ENCODE results near the gene RGS2. TPM values are rescaled to one million over a fixed set of nuclear protein-coding genes. Genes with fewer than 3 reads are reported as not detected.
A peak's percentile ranks its signal among the peaks of the same experiment; 100 is the strongest.

Gene RGS2
- total RNA-seq, 1 experiment from 2014 or later, result 42.7 TPM

DNA sequence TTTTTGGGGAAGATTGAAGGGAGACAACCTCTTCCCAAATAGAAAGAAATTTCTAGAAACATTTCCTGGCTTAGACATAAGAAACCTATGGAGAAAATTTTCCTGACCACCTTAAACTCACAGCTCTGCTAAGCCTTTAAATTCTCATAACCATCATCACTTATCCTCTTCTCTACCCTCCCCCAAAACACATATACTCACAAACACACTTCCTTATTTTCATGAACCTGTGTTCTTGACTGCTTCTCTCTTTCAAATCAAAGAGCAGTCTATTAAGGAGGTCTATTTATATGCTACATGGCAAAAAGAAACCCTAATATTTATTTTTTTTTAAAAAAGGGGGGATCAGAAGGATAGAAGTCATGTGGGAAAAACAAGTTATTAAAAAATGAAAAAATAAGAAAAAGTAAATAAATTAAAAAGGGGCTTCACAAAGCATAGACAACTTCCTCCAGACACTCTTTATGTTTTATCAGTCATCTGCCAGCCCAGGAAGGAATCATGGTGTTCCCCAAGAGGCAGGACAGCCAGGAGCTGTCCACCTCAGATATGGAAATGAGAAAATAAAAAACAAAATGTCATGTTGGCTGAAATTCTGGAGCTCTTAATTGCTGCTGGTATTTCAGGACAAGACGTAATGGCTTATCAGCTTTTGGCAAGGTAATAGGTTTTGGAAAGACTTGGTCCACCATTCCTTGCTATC is 12.8 kb upstream of the RGS2 start:
- no peak for DNase-seq (ENCODE audit: low spot score)

DNA sequence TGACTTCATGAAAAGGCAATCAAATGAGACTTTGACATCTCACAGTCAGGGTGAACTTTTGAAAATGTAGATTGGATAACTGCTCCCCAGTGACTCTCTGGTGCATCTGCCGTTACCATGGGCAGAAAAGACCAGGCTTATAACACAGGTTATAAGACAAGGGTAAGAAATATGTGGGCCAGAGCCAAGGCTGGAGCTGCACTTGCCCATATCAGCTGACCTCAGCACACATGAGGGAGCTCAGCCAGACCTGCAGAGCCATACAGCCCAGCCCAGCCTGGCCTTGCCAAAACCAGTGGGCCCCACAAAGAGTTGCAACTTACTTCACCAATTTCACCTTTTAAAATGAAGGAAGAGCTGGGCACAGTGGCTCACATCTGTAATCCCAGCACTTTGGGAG is 11.7 kb upstream of the RGS2 start:
- no peak for DNase-seq (ENCODE audit: low spot score)

DNA sequence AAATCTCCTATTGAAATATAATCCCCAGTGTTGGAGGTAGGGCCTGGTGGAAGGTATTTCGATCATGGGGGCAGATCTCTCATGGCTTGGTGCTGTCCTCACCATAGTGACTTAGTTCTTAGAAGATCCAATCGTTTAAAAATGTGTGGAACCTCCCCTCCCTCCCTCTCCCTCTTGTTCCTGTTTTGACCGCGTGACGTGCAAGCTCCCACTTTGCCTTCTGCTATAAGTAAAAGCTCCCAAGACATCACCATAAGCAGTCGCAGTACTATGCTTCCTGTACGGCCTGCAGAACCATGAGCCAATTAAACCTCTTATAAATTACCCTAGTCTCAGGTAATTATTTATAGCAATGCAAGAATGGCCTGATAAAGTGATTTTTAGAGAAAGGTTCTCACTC is 10.9 kb upstream of the RGS2 start:
- no peak for DNase-seq (ENCODE audit: low spot score)

DNA sequence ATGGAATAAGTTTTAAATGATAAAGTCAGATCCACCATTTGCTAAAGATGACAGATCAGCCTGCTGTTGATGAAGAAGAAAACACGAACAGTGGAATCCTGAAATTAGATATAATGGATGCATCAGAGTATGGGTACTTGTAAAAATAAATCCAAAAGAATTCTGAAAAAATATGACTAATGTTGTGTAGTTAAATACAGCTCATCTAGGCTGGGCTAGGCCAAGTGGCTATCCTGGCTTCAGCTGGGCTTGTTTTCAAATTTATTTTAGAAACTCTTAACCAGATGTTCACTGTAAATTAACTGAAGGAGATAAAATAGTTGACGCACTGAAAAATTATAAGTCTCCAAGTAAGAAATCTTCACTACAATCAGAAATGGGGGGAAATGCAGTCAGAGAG is 7.4 kb upstream of the RGS2 start:
- DNase-seq (ENCODE audit: low spot score), result no peak

DNA sequence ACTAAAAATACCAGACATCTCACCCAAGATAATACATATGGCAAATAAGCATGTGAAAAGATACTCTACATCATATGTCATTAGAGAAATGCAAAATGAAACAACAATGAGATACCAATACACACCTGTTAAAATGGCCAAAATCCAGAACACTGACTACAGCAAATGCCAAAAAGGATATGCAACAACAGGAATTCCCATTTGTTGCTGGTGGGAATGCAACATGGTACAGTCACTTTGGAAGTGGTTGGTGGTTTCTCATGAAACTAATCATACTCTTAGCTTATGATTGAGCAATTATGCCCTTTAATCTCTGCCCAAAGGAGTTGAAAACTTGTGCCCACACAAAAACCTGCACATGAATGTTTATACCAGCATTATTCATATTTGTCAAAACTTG is 6.4 kb upstream of the RGS2 start:
- DNase-seq (ENCODE audit: low spot score), result no peak

DNA sequence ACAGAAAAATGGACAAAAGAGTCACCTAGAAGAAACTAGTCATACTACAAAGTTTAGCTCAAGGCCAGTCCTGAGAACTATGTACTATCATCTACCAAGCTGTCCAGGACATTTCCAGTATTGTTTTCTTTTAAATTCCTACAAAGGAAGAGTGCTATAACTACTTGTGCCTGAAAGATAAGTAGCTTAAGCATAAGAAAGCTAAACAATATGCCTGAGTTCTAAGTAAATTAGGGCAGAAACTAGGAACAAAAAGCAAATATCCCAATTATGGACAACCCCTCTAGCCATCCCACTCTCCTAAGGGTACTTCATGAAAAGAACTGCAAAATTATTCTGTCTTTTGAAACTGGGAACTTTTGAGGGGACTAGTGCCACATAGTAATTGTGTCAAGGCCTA is 5.3 kb upstream of the RGS2 start:
- no peak for DNase-seq (ENCODE audit: low spot score)

DNA sequence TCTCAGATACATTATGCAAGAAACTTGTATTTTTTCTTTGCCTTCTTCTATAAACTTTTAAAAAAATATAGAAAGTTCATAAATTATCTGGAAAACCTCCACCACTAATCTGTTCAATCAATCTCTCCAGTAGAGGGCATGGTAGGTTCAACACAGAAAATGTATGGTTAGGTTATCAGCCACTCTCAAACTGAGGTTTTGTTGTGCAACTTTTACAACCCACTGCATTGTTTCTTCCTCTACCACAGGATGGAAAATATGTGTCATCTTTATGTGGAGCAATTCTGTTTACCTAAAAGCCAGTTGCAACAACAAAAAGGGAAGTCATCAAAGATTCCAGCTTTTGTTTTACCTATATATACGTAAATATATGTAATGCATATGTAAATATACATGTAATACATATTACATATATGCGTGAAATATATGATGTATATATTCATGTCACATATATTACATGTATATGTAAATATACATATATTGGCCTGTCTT is 3.0 kb upstream of the RGS2 start:
- DNase-seq (ENCODE audit: low spot score), result peak; percentile 92

DNA sequence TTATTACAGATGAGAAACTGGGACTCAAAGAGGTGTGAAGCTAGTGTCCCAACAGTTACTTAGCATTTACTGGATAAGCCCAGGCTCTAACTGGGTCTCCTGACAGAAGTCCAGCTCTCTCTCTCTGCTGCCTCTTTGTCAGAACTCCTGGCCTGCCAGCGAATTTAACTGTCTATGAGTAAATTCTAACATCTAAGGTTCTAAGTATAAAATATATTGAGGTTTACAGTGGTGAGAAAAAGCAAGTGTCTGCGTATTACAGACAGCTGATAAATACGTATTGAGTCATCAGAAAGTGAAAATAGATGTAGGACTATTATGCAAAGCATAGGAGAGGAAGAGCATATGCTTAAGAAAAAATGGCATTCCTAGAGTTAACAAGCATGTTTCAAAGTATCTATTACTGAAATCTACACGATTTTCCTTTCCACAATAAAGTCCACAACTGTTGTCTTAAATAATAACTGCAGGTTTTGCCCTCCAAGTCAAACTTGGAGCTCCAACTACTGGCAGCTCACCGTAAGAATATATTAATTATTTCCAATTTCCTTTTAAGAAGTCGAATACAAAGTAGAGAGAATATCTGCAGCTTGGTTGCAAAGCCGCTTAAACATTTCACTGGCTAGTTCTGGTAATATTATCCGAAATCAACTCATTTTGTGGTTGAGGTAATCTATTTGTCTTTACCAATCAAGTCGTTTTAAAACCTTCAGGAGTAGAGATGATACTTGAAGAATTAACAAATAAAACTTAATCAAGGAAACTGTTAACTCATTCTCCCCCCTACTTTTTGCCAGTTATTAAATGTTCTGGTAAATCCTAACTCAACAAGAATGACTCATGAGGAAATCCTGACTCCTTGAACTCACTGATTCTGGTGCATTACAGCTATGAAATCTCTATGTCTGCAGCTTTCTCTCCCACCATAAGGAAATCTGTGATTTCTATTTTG is 1.4 kb upstream of the RGS2 start:
- DNase-seq (ENCODE audit: low spot score), result peak; percentile 25

DNA sequence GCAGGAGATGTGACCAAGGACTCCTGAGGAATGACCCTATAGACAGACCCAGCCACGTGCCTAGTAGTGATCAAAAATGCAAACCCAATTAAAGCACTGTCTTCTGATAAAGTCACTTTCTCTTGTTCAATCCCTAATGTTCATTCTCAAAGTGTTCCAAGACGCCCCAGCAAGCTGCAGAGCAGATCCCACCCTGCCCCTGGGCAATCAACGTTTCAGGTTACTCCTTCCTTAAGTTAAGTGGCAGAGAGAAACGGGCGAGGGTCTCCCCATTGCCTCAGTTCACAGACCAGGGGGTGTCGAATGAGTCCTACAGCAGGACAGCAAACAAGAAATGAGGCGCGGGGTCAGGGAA is 699 bp upstream of the RGS2 start:
- DNase-seq (ENCODE audit: low spot score), result no peak

DNA sequence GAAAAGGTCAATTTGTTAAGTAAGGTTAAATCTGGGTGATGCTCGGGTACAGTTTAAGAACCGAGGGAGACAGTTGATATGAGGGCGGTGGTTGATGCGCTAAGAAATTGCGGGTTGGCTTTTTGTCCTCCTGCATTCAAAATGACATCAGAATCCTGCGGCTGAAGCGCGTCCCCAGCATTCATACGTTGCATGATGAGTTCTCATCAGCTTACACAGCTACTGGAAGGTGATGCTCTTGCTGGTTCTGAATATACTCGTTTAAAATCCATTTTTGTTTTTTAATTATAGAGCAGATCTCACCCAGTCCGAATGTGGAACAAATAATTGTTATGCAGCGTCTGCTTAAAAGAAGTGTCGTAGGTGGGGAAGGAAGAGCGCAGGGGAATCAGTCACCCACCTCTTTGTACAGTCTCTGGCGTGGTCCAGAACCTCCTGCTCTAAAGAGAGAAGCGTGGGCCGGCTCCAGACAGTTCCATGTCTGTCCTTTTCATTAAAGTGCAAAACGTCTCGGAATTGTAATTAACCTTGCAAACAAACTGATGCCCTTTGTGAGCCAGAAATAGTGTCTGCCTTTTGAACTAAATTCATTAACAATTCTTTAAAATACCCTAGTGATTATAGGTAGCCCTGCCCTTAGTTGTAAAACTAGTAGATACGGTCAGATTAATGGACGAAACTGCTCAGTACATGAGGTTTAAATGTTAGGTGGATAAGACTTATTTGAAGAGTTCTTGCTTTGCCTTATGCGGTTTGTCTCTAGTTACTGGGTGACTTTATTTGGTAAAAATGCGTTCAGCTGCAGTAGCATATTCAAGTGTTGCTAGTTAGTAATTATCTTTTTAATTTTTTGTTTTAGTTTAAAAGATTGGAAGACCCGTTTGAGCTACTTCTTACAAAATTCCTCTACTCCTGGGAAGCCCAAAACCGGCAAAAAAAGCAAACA is 741 bp downstream of the RGS2 start:
- peak; percentile 44 for DNase-seq (ENCODE audit: low spot score)

DNA sequence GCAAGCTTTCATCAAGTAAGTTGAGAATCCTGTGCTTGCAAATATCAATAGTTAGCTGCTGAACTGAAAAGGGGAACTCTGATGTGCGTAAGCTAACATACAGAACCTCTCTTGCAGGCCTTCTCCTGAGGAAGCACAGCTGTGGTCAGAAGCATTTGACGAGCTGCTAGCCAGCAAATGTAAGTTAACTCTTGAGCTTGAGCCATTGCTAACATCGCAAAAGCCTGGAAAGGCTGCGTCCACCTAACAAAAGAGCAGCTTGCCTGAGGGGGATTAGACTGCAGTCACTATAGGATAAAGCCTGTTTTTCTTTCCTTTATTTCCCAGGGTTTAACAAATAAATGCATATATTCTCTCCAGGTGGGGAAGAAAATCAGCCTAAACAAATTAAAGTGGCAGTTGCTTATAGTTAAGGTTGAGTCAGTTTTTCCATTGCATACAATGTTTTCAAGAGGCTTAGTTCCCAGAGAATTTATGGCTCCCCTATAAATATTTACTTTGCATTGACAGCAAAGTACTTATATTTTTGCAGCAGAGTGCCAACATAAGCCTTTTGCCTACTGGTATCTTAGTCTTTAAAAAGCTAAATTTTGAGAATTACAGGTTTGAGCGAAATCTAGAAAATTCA is 1.5 kb downstream of the RGS2 start:
- DNase-seq (ENCODE audit: low spot score), result no peak

DNA sequence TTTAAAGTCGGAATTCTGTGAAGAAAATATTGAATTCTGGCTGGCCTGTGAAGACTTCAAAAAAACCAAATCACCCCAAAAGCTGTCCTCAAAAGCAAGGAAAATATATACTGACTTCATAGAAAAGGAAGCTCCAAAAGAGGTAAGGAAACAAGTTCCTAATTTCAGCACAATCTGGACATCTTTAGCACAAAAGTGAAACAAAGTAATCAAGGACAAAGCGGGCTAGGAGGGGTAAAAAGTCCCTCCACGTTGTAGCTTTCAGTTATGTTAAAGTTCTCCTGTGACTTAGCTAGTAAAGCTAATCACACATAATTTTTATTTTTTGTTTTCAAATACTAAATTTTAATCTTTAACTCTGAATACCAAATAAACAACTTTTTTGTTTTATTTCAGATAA is 2.2 kb downstream of the RGS2 start:
- no peak for DNase-seq (ENCODE audit: low spot score)

DNA sequence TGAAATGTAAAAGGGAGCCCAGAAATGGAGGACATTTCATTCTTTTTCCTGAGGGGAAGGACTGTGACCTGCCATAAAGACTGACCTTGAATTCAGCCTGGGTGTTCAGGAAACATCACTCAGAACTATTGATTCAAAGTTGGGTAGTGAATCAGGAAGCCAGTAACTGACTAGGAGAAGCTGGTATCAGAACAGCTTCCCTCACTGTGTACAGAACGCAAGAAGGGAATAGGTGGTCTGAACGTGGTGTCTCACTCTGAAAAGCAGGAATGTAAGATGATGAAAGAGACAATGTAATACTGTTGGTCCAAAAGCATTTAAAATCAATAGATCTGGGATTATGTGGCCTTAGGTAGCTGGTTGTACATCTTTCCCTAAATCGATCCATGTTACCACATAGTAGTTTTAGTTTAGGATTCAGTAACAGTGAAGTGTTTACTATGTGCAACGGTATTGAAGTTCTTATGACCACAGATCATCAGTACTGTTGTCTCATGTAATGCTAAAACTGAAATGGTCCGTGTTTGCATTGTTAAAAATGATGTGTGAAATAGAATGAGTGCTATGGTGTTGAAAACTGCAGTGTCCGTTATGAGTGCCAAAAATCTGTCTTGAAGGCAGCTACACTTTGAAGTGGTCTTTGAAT is 2.9 kb downstream of the RGS2 start:
- DNase-seq (ENCODE audit: low spot score), result no peak

DNA sequence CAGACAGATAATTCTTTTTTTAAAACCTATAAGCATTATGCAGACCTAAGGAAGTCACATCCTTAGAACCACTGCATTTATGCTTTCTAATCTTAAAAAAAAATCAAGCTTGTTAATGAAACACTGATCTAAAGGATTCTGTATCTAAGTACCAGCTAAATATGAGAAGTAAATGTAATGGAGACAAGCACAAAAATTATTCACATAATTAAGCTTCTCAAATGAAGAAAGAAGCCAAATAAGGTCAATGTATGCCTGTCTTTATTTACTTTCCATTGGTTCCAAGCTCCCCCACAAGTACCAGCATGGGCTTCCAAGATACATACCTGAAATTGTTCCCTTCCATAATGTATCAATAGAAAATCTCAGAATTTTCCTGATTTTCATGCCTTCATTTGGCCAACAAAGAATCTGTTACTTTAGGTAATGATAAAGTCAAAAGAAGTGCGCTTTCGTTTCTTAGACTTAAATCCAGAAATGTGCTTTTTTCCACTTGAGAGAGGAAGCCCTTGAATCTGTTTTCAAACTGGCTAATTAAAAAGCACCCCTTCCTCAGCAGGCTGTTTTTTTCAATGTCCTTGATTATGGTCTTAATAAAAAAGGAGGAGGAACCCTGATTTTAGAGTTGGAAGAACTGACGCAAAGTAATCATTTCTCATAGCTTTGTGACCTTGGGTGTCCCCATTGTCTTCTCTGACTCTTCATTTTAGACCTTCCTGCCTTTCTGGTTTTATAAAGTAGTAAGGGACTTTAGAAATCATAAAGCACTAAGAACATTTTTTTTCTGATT is 3.8 kb downstream of the RGS2 start:
- DNase-seq (ENCODE audit: low spot score), result no peak

DNA sequence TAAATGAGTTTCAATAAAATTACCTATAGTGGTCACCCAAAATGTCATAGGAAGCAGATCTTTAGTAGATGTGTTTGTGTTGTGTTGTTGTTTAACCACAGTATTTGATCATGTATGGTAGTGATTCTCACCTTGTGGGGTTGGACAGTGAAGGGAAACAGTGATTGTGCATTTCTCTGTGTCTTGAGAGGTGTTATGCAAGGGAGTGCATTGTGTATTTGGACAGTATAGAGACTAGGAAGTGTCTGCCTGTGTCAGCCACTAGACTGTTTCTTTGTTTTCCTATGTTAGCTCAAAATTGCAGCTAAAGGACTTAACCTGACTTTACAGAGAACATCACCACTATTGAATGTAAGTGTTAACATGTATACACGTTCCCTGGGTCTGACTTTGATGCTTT is 6.0 kb downstream of the RGS2 start:
- no peak for DNase-seq (ENCODE audit: low spot score)

DNA sequence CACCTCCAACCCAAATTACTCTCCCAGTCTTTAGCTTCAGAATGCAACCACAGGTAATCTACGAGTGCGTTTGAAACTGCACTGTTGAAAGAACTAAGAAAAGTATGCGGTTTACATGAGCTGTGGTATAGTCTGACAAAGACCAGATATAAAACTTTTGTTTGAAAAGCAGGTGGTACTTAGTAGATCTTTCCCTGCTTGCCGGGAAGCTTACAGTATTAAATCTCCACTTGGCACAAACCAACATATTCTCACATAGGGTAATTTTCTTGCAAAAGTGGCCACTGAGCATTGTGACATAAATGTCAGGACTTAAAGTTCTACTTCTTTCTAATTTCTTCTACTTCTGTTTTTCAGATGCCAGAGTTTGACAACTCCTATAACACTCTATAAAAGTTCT is 8.4 kb downstream of the RGS2 start:
- no peak for DNase-seq (ENCODE audit: low spot score)

DNA sequence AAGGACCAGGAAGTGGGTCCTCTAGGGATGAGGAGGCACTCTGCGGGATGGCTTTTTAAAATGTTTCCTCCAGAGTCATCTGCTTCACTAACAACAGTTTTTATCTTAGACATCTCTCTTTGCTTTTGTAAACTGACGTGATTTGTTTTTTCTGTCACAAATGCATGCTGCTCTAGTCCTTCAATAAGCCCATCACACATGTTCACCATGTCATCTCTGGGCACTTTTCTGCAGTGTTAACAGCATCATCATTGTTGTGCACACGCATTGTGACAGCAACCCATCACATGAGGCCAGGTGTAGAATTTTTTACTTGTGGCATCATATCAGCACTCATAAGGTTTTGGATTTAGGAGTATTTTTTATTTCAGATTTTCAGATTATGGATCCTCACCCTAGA is 12.5 kb downstream of the RGS2 start:
- DNase-seq (ENCODE audit: low spot score), result no peak

DNA sequence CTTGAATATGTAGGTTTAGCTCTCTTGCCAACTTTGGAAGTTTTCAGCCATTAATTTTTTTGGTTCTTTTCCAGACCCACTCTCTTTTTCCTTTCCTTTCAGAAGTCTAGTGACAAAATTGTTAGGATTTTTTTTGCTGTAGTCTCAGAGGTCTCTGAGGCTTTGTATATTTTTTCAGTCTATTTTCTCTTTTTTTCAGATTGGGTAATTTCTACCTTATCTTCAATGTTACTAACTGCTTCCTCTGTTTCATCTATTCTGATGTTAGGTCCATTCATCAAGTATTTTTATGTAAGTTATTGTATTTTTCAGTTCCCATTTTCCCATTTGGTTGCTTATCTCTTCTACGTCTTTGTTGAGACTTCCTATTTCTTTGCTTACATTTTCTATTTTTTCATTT is 15.7 kb downstream of the RGS2 start:
- no peak for DNase-seq (ENCODE audit: low spot score)

DNA sequence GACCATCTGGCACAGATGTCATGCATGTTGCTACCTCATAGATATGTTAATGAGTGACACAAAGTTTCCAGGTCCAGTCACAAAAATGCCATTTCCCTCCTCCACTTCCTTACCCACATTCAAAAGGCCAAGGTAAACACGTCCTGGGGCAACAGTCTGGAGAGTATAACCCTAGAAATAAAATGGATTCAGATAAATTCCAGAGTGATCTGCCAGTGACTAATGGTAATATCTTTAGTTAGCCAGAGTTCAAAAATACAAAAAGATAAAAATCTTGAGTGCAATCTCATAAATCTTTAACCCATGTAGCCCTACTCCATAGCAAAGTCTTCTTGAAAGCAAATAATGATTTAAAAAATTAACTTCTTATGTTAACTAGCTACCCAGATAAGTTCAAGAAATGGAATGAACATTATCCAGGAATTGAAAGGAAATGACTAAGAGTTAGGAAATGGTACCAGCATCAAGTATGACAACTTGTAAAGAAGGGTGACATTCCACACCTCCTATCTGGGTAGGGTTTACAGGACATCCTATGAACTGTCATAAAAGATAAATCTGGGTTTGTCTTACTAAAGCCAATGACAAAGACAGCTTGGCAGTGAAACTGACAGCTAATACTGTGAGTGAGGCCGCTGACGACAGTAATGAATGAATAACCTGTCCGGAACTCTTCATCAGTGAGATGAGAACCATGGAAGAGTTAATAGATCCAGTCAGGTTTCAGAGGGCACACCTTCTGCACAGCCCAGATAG is 18.1 kb downstream of the RGS2 start:
- DNase-seq (ENCODE audit: low spot score), result no peak

Data from H4 (cell line).